HepG2 (cell line): ENCODE measurements around the gene TRIM23. TPM values are rescaled to one million over a fixed set of nuclear protein-coding genes. Genes with fewer than 3 reads are reported as not detected.
A peak's percentile ranks its signal among the peaks of the same experiment; 100 is the strongest.

Experiments
- ATAC-seq: fragments of 200-7000 bp; cut with Tn5 transposase; 3 replicates; pipeline ENCODE4 v1.9.1; 2020; ENCODE audit warnings: mild to moderate bottlenecking, moderate library complexity
- BruUV-seq: library from RNA; stranded (reverse); fragments of 400-500 nt; replicated peaks from 2 replicates; lab custom pipeline; 2021; lab: Mats Ljungman, UMichigan
- CTCF ChIA-PET: fragments of 300-600 bp; formaldehyde crosslinking; extraction: SDS; loops from one replicate; lab custom pipeline; 2021; ENCODE audit warnings: low total read pairs, inconsistent platforms, low intra/inter-chr PET ratio; lab: Yijun Ruan, JAX
- POLR2A ChIA-PET: fragments of 350-600 bp; sonication (Branson Sonifier 250); formaldehyde crosslinking; loops from one replicate; lab custom pipeline; 2020; ENCODE audit warnings: antibody characterized with exemption, inconsistent platforms; lab: Yijun Ruan, JAX
- DNase-seq: peaks from one replicate; pipeline ENCODE4 v3.0.0-alpha.2; 2015; ENCODE audit warnings: low spot score
- FAIRE-seq: peaks from 3 replicates; lab custom pipeline; 2011; peaks lifted over from hg19 to GRCh38; lab: Jason Lieb, UNC
- H2AFZ ChIP-seq: one replicate; pipeline ENCODE4 v1.6.1; 2011; ENCODE audit warnings: low read length, inconsistent platforms
- H3K27ac ChIP-seq: fragments of 300-600 bp; 3 replicates; pipeline ENCODE4 v1.8.0; 2011; ENCODE audit warnings: mixed run types, mild to moderate bottlenecking, mixed read lengths, low read length, inconsistent platforms; ENCODE audit not compliant: insufficient read depth; ENCODE audit errors: extremely low read length
- H3K27me3 ChIP-seq, 2 experiments: fragments of 200-600 bp in 1 of 2; 2 replicates in 1 of 2; 3 replicates in 1 of 2; pipeline versions ENCODE4 v1.6.0 to v1.8.0; 2011; ENCODE audit warnings: low read length in 2 of 2, mild to moderate bottlenecking in 2 of 2, moderate library complexity in 2 of 2, inconsistent platforms in 1 of 2; ENCODE audit not compliant: insufficient read depth in 2 of 2, control insufficient read depth in 1 of 2
- H3K36me3 ChIP-seq, 2 experiments: fragments of 200-600 bp in 1 of 2; replicated peaks in 1 of 2; 2 replicates in 1 of 2; 3 replicates in 1 of 2; pipeline versions ENCODE4 v1.5.1 to v1.8.0; 2011; ENCODE audit warnings: low read length in 2 of 2, inconsistent platforms in 1 of 2; ENCODE audit not compliant: insufficient read depth in 2 of 2, control insufficient read depth in 1 of 2
- H3K4me1 ChIP-seq: 2 replicates; pipeline ENCODE4 v1.5.1; 2012; ENCODE audit warnings: low read length, inconsistent platforms; ENCODE audit not compliant: insufficient read depth
- H3K4me2 ChIP-seq: 2 replicates; pipeline ENCODE4 v1.6.0; 2011; ENCODE audit warnings: low read depth, low read length, inconsistent platforms
- H3K4me3 ChIP-seq, 3 experiments: fragments of 200-600 bp in 1 of 3; sonication (generic), shearing (Covaris generic) in 1 of 3; replicated peaks in 1 of 3; 2 replicates each; pipeline ENCODE4 v1.5.1; 2011 to 2016; ENCODE audit warnings: low read length in 3 of 3, inconsistent platforms in 2 of 3, low read depth in 2 of 3, mild to moderate bottlenecking in 2 of 3, control low read depth in 1 of 3, mixed read lengths in 1 of 3; ENCODE audit not compliant: insufficient read depth in 1 of 3
- H3K79me2 ChIP-seq: one replicate; pipeline ENCODE4 v1.6.1; 2011; ENCODE audit warnings: low read length, inconsistent platforms; ENCODE audit not compliant: insufficient read depth
- H3K9ac ChIP-seq: 2 replicates; pipeline ENCODE4 v1.6.0; 2011; ENCODE audit warnings: mild to moderate bottlenecking, low read depth, low read length, inconsistent platforms; ENCODE audit not compliant: insufficient read depth
- H3K9me3 ChIP-seq: 2 replicates; pipeline ENCODE4 v1.5.1; 2012; ENCODE audit warnings: mild to moderate bottlenecking, low read length
- H4K20me1 ChIP-seq: 2 replicates; pipeline ENCODE4 v1.6.0; 2011; ENCODE audit warnings: inconsistent platforms, mild to moderate bottlenecking, low read length, moderate library complexity; ENCODE audit not compliant: insufficient read depth
- CEBPB ChIP-seq: IDR thresholded peaks from 2 replicates; pipeline ENCODE4 v1.6.1; 2011; ENCODE audit warnings: low read depth, low read length, improper control_type of control experiment, borderline replicate concordance
- JUN ChIP-seq: sonication (generic); formaldehyde crosslinking; IDR thresholded peaks from 2 replicates; pipeline ENCODE4 v1.4.0; 2020; ENCODE audit warnings: mild to moderate bottlenecking, missing genetic modification reagents
- KMT2B ChIP-seq: IDR thresholded peaks from 2 replicates; pipeline ENCODE4 v1.6.1; 2016; ENCODE audit warnings: missing genetic modification reagents, missing compliant biosample characterization
- NCOR1 ChIP-seq: fragments of 200-600 bp; sonication (generic); IDR thresholded peaks from 2 replicates; pipeline ENCODE4 v1.7.0; 2017; ENCODE audit warnings: antibody characterized with exemption, low read length, borderline replicate concordance
- NRL ChIP-seq: sonication (generic); formaldehyde crosslinking; IDR thresholded peaks from 2 replicates; pipeline ENCODE4 v1.5.0; 2020; ENCODE audit warnings: missing genetic modification reagents, mild to moderate bottlenecking, moderate library complexity, borderline replicate concordance
- SAP130 ChIP-seq: IDR thresholded peaks from 2 replicates; pipeline ENCODE4 v1.6.1; 2016; ENCODE audit warnings: low read depth
- SIX1 ChIP-seq: sonication (generic); formaldehyde crosslinking; IDR thresholded peaks from 2 replicates; pipeline ENCODE4 v1.4.0; 2020; ENCODE audit warnings: missing genetic modification reagents, borderline replicate concordance
- TEAD3 ChIP-seq: optimal IDR thresholded peaks from 2 replicates; pipeline ENCODE3; 2016; ENCODE audit warnings: borderline replicate concordance
- THYN1 ChIP-seq: sonication (generic); formaldehyde crosslinking; IDR thresholded peaks from 2 replicates; pipeline ENCODE4 v1.8.1; 2023; ENCODE audit warnings: low read depth, mild to moderate bottlenecking, moderate library complexity, missing genetic modification reagents, borderline replicate concordance
- ZNF383 ChIP-seq: sonication (generic); formaldehyde crosslinking; IDR thresholded peaks from 2 replicates; pipeline ENCODE4 v1.4.0; 2020; ENCODE audit warnings: missing genetic modification reagents, mild to moderate bottlenecking, borderline replicate concordance
- ZNF792 ChIP-seq: IDR thresholded peaks from 2 replicates; pipeline ENCODE4 v1.6.1; 2016
- WGBS: methylation state at CpG from one replicate; pipeline ENCODE4 v1.1.6; 2017; ENCODE audit warnings: low lambda C conversion rate; 5-methylcytosine and 5-hydroxymethylcytosine counted together
- in situ Hi-C: cut with HindIII; loops from 2 replicates; pipeline ENCODE4 v1.10.0; 2017; ENCODE audit warnings: low pct_unique_long_range_greater_than_20kb; ENCODE audit not compliant: extremely low pct_ligation_motif_present
- intact Hi-C: fragments of 100-400 bp; cut with micrococcal nuclease; formaldehyde crosslinking; loops from one replicate; pipeline ENCODE4 v1.10.0; 2022; ENCODE audit not compliant: unreplicated experiment
- polyA plus RNA-seq, 8 experiments: library from polyadenylated mRNA; depleted of rRNA in 3 of 8; stranded (reverse) in 7 of 8; unstranded in 1 of 8; fragments of >200 nt; fragmentation: Illumina TruSeq in 4 of 8; extraction: Trizol in 4 of 8; gene quantifications; 2 replicates each; pipeline versions ENCODE4 v1.2.1 to v1.2.3, GENCODE V29; 2011 to 2016; ENCODE audit warnings: low read depth in 4 of 8, missing spikeins in 1 of 8, mixed read lengths in 1 of 8; ENCODE audit not compliant: insufficient read depth in 1 of 8
- total RNA-seq, 5 experiments: library from RNA; depleted of rRNA; stranded (reverse); fragments of >200 nt; fragmentation: Illumina TruSeq; extraction: Trizol; gene quantifications; 2 replicates each; pipeline ENCODE4 v1.2.3, GENCODE V29; 2016; ENCODE audit warnings: low read depth in 1 of 5
- TF ChIP-seq, protein P1 (sequence below): sonication (generic); formaldehyde crosslinking; IDR thresholded peaks from 2 replicates; pipeline ENCODE4 v1.4.0; 2020; ENCODE audit warnings: missing genetic modification reagents
- TF ChIP-seq, protein P2 (sequence below): sonication (generic); formaldehyde crosslinking; IDR thresholded peaks from 2 replicates; pipeline ENCODE4 v1.5.1; 2020; ENCODE audit warnings: mild to moderate bottlenecking, missing genetic modification reagents, moderate library complexity

The TRIM23 gene
- total and polyA plus RNA-seq, 2 of the 13 experiments (the other 11 are each of a cell fraction or from before 2014, with no cell fraction given) = 4.6 to 11.4 TPM

DNA sequence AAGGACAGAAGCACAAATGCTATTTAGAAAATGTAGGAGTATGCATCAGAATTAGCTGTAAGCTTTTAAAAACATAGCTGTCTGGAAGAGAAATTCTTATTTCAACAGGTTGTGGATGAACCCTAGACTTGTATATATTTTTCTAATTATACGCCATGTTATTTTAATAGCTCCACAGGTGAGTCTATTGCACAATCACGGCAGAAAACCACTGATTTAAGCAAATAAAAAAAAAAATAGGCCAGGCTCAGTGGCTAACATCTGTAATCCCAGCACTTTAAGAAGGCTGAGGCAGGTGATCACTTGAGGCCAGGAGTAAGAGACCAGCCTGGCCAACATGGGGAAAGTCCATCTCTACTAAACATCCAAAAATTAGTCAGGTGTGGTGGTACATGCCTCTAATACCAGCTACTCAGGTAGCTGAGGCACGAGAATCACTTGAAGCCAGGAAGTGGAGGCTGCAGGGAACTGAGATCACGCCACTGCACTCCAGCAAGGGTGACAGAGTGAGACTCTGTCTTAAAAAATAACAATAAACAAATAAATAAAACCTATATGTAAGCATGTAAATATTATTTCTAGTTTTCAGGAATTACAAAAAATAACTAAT, 11.7 kb downstream of the TRIM23 start:
- DNase-seq = no peak
- Histone ChIP-seq H3K9ac (no peak overlapping the region), H3K4me3 (no peak overlapping the region), H3K4me1 (peaks cover 12% of the 10 kb centered on the region), H3K9me3 (no peaks in the 10 kb centered on the region), H3K27ac (no peak overlapping the region), H3K36me3 (peaks cover 13 to 55% of the 10 kb centered on the region in 2 experiments), H2AFZ (no peak overlapping the region), H3K79me2 (no peaks in the 10 kb centered on the region), H3K27me3 (no peaks in the 10 kb centered on the region), H3K4me2 (no peak overlapping the region), H4K20me1 (no peaks in the 10 kb centered on the region)
- BruUV-seq = no TSS peak
- intact Hi-C loops = no loop called here
- no peak for ATAC-seq
- TF ChIP-seq NCOR1 (no peak), CEBPB (peak; percentile 74; the same call in 1 of the 2 replicates)
- ChIA-PET POLR2A (no interaction called here), CTCF (no interaction called here)
- 94% methylated on average over 4 of the region's 4 CpGs for WGBS
- no peak for FAIRE-seq
- in situ Hi-C loops = no loop called here

DNA sequence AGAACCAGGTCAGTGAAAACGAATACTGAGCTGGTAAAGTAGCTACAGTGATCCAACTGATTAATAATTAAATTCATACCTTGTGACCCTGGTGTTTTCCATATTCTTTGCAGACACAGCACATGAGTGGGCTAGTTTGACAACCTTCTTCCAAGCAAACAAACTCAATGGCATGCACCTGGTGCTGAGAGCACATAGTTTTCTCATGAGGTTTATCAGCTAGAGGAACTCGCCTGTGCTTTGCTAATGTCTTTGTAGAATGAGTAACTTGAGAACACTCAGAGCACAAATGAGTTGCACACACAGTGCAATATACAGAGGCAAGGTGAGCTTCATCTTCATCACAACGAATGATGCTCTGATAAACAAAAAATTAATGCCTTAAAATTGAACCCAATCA, 12.6 kb downstream of the TRIM23 start:
- no peak overlapping the region for H3K4me2 ChIP-seq
- BruUV-seq = no TSS peak
- no peak for FAIRE-seq
- no peaks in the 10 kb centered on the region for H4K20me1 ChIP-seq
- ChIA-PET POLR2A (no interaction called here), CTCF (no interaction called here)
- peak; percentile 88 for ATAC-seq
- no peaks in the 10 kb centered on the region for H3K79me2 ChIP-seq
- intact Hi-C loops (no loop called here), in situ Hi-C loops (no loop called here)
- H3K9me3 ChIP-seq = no peaks in the 10 kb centered on the region
- DNase-seq = peak; percentile 81
- no peak overlapping the region for H3K27ac ChIP-seq
- no peak overlapping the region for H2AFZ ChIP-seq
- no peak overlapping the region for H3K4me3 ChIP-seq
- no peaks in the 10 kb centered on the region for H3K27me3 ChIP-seq
- H3K4me1 ChIP-seq = peaks cover 12% of the 10 kb centered on the region
- WGBS = 53% methylated on average over 3 of the region's 3 CpGs
- TF ChIP-seq, protein P1, sequence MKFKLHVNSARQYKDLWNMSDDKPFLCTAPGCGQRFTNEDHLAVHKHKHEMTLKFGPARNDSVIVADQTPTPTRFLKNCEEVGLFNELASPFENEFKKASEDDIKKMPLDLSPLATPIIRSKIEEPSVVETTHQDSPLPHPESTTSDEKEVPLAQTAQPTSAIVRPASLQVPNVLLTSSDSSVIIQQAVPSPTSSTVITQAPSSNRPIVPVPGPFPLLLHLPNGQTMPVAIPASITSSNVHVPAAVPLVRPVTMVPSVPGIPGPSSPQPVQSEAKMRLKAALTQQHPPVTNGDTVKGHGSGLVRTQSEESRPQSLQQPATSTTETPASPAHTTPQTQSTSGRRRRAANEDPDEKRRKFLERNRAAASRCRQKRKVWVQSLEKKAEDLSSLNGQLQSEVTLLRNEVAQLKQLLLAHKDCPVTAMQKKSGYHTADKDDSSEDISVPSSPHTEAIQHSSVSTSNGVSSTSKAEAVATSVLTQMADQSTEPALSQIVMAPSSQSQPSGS (CRISPR knock-in tag) = peak; percentile 49; the same call in 1 of the 2 replicates
- TF ChIP-seq ZNF383 (no peak), THYN1 (CRISPR knock-in tag) (no peak), NRL (CRISPR knock-in tag) (no peak), KMT2B (CRISPR knock-in tag) (no peak), SIX1 (CRISPR knock-in tag) (peak; percentile 68; the same call in 1 of the 2 replicates), ZNF792 (CRISPR knock-in tag) (no peak), JUN (0 out of 2 replicates have a peak, but pooled peaks have one; percentile 39), TEAD3 (CRISPR knock-in tag) (peak; percentile 55), SAP130 (CRISPR knock-in tag) (peak; percentile 25; the same call in 1 of the 2 replicates)
- TF ChIP-seq, protein P2, sequence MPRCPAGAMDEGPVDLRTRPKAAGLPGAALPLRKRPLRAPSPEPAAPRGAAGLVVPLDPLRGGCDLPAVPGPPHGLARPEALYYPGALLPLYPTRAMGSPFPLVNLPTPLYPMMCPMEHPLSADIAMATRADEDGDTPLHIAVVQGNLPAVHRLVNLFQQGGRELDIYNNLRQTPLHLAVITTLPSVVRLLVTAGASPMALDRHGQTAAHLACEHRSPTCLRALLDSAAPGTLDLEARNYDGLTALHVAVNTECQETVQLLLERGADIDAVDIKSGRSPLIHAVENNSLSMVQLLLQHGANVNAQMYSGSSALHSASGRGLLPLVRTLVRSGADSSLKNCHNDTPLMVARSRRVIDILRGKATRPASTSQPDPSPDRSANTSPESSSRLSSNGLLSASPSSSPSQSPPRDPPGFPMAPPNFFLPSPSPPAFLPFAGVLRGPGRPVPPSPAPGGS (CRISPR knock-in tag) = no peak
- no peak overlapping the region for H3K9ac ChIP-seq
- peaks cover 14 to 64% of the 10 kb centered on the region in 2 experiments for H3K36me3 ChIP-seq
